Peyer's patch (tissue), 4 donors: ENCODE measurements around the gene TM7SF2. TPM values are rescaled to one million over a fixed set of nuclear protein-coding genes. Genes with fewer than 3 reads are reported as not detected.

Source experiments
- DNase-seq, 3 donors: peaks; one replicate each; pipeline ENCODE4 v3.0.0-alpha.2; 2017 to 2019
- H3K27ac ChIP-seq, 4 donors: fragments of 200-600 bp; sonication (generic); one replicate each; pipeline ENCODE4 v1.5.1; 2016 to 2019
- H3K27me3 ChIP-seq, 2 donors: fragments of 200-600 bp; sonication (generic); one replicate each; pipeline ENCODE4 v1.5.1; 2019
- H3K36me3 ChIP-seq, 3 donors: fragments of 200-600 bp; sonication (generic); one replicate each; pipeline ENCODE4 v1.5.1; 2016 to 2019
- H3K4me1 ChIP-seq, 4 donors: fragments of 200-600 bp; sonication (generic); one replicate each; pipeline ENCODE4 v1.5.1; 2016 to 2019
- H3K4me3 ChIP-seq, 4 donors: fragments of 200-600 bp; sonication (generic); 1 replicate in 3 of 4; 2 replicates in 1 of 4; pipeline ENCODE4 v1.5.1; 2016 to 2019; ENCODE audit warnings: mild to moderate bottlenecking in 1 of 4
- H3K9me3 ChIP-seq, 4 donors: fragments of 200-600 bp; sonication (generic); one replicate each; pipeline ENCODE4 v1.5.1; 2016 to 2019; ENCODE audit warnings: mild to moderate bottlenecking in 1 of 4
- CTCF ChIP-seq, 6 experiments: fragments of 450-650 bp in 4 of 6; fragments of 200-600 bp in 2 of 6; sonication (generic) in 1 of 6; IDR thresholded peaks; one replicate each; pipeline ENCODE4 v1.5.1; 2017 to 2019; ENCODE audit warnings: antibody characterized with exemption in 6 of 6, mild to moderate bottlenecking in 3 of 6, moderate library complexity in 1 of 6
- POLR2A ChIP-seq, 2 donors: fragments of 450-650 bp; IDR thresholded peaks; one replicate each; pipeline ENCODE4 v1.5.1; 2017; ENCODE audit warnings: antibody characterized with exemption in 2 of 2, mild to moderate bottlenecking in 2 of 2, moderate library complexity in 2 of 2
- total RNA-seq, 4 donors: library from RNA; depleted of rRNA; stranded (reverse); fragments of >200 nt; gene quantifications; one replicate each; pipeline ENCODE4 v1.1.0, GENCODE V29; 2016

TM7SF2 gene
- total RNA-seq, 4 donors from 2014 or later: 19.8 to 78.1 (median 58.5) TPM

GRCh38 chr11:65066805-65067291 lies 44.8 kb upstream of the TM7SF2 start:
- TF ChIP-seq CTCF (IDR thresholded peaks at IDR 0.05) (no peak), POLR2A (IDR thresholded peaks at IDR 0.05) (no peak)
- no peak for DNase-seq
- Histone ChIP-seq H3K36me3 (no peaks in the 10 kb centered on the region), H3K4me3 (no peak overlapping the region), H3K9me3 (no peaks in the 10 kb centered on the region), H3K27me3 (no peaks in the 10 kb centered on the region), H3K4me1 (peaks cover 0 to 6% (median 0%) of the 10 kb centered on the region in 4 donors), H3K27ac (no peak overlapping the region)

- no peak for DNase-seq
- no peaks in the 10 kb centered on the region for H3K27me3 ChIP-seq
- no peak for TF ChIP-seq CTCF (IDR thresholded peaks at IDR 0.05)
- no peak for TF ChIP-seq POLR2A (IDR thresholded peaks at IDR 0.05)
- H3K4me3 ChIP-seq: no peak overlapping the region
- no peak overlapping the region for H3K27ac ChIP-seq
- no peaks in the 10 kb centered on the region for H3K9me3 ChIP-seq
- H3K36me3 ChIP-seq: no peaks in the 10 kb centered on the region
- H3K4me1 ChIP-seq: peaks cover 0 to 6% (median 0%) of the 10 kb centered on the region in 4 donors
Measured at GRCh38 chr11:65067446-65067845, 44.2 kb upstream of the TM7SF2 start.

GRCh38 chr11:65069217-65069616 lies 42.5 kb upstream of the TM7SF2 start:
- no peak for DNase-seq
- TF ChIP-seq CTCF (IDR thresholded peaks at IDR 0.05) (no peak), POLR2A (IDR thresholded peaks at IDR 0.05) (no peak)

GRCh38 chr11:65071907-65072630 lies 39.6 kb upstream of the TM7SF2 start:
- Histone ChIP-seq H3K27me3 (no peaks in the 10 kb centered on the region), H3K4me3 (no peak overlapping the region), H3K9me3 (no peaks in the 10 kb centered on the region), H3K27ac (no peak overlapping the region), H3K36me3 (no peaks in the 10 kb centered on the region), H3K4me1 (no peaks in the 10 kb centered on the region)
- TF ChIP-seq POLR2A (IDR thresholded peaks at IDR 0.05) (no peak), CTCF (IDR thresholded peaks at IDR 0.05) (no peak)
- no peak for DNase-seq

More at GRCh38 chr11:65069217-65069616, 42.5 kb upstream of the TM7SF2 start:
- Histone ChIP-seq H3K27ac (no peak overlapping the region), H3K36me3 (no peaks in the 10 kb centered on the region), H3K27me3 (no peaks in the 10 kb centered on the region), H3K9me3 (no peaks in the 10 kb centered on the region), H3K4me1 (peaks cover 0 to 6% (median 0%) of the 10 kb centered on the region in 4 donors), H3K4me3 (no peak overlapping the region)

- H3K27ac ChIP-seq: no peak overlapping the region
- H3K36me3 ChIP-seq: no peaks in the 10 kb centered on the region
- no peak for DNase-seq
- TF ChIP-seq CTCF (IDR thresholded peaks at IDR 0.05) (no peak), POLR2A (IDR thresholded peaks at IDR 0.05) (no peak)
- H3K9me3 ChIP-seq: no peaks in the 10 kb centered on the region
- H3K4me1 ChIP-seq: no peaks in the 10 kb centered on the region
- H3K27me3 ChIP-seq: no peaks in the 10 kb centered on the region
- no peak overlapping the region for H3K4me3 ChIP-seq
Measured at GRCh38 chr11:65072631-65072966, 39.1 kb upstream of the TM7SF2 start.
